ENCODE results near the gene MLEC.
"Not testable (repeated sequence)": the region's sequence is repeated elsewhere in the genome, so short reads cannot be mapped to it uniquely, and the experiment has no call there.

Gene MLEC

DNA sequence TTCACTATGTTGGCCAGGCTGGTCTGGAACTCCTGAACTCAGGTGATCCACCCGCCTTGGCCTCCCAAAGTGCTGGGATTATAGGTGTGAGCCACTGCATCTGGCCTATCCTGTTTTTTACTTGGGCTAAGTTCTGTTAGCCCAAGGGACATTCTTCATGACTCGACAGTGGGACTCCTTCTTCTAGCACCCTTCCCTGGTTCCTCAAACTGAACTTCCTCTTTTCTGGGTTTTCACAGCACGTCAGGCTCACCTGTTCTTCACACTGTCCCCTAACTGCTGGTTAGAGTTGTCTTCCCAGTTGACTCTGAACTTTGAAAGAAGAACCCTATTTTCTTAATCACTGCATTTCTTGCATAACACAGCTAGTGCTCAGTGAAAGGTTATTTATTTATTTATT is 24.1 kb upstream of the MLEC start:
- DNase-seq (ENCODE audit: low read depth), result no peak

- DNase-seq (ENCODE audit: low read depth), result no peak
Observed at GRCh38 chr12:120663741-120664140, 23.2 kb upstream of the MLEC start.

DNA sequence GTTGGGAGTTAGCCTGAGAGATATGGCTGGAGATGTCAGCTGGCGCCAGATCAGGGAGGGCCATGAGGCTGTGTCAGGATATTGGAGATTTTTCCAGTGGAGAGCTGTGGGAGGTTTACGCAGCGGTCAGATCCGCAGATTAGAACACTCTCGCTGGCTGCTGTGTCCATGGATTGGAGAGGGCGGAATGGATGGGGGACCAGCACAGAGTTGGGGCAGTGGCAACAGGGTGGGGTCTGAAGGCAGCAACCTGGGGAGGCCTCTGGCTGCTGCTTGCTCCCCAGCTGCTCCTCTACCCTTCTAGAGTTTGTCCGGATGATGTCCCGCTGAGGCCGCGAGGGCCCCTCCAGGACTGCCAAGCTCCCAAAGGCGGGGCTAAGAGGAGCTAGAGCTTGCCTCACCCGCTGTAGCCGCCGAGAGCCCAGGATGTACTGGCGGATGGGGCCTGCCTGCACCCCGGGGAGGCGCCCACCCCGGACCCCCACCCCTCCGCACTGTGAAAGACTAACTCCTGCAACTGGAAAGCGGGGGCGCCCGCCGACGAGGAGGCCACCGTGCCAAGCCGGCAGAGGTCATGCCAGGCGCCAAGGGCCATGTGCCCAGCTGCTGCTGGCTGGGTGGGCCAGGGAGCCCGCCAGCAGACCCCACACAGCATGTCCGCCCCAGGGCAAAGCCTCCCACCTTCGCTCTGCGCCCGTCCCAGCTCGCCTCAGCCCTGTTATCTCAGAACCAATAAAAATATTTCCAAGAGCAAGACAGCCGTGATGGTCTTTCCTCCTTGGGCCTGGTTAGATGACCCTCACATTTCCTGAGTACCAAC is 20.2 kb upstream of the MLEC start:
- no peak for DNase-seq (ENCODE audit: low read depth)

- no peak for DNase-seq (ENCODE audit: low read depth)
Observed at GRCh38 chr12:120668091-120668867, 18.7 kb upstream of the MLEC start.

- no peak for DNase-seq (ENCODE audit: low read depth)
Observed at GRCh38 chr12:120668868-120669840, 17.8 kb upstream of the MLEC start.

DNA sequence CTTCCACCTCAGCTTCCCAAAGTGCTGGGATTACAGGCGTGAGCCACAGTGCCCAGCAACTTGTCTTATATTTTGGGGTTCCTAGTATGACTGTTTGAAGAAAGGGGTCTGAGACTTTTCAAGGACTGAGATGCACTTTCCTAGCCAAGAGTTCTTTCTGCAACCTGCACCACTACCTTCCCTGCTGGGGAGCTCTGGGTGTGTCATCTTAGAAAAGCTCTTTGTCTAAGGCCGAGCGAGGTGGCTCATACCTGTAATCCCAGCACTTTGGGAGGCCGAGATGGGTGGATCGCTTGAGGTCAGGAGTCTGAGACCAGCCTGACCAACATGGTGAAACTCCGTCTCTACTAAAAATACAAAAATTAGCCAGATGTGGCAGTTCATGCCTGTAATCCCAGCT is 16.7 kb upstream of the MLEC start:
- not testable (repeated sequence) for DNase-seq (ENCODE audit: low read depth)

- DNase-seq (ENCODE audit: low read depth), result no peak
Observed at GRCh38 chr12:120670667-120671066, 16.3 kb upstream of the MLEC start.

GRCh38 chr12:120674097-120674636 is 12.8 kb upstream of the MLEC start:
- DNase-seq (ENCODE audit: low read depth), result no peak

DNA sequence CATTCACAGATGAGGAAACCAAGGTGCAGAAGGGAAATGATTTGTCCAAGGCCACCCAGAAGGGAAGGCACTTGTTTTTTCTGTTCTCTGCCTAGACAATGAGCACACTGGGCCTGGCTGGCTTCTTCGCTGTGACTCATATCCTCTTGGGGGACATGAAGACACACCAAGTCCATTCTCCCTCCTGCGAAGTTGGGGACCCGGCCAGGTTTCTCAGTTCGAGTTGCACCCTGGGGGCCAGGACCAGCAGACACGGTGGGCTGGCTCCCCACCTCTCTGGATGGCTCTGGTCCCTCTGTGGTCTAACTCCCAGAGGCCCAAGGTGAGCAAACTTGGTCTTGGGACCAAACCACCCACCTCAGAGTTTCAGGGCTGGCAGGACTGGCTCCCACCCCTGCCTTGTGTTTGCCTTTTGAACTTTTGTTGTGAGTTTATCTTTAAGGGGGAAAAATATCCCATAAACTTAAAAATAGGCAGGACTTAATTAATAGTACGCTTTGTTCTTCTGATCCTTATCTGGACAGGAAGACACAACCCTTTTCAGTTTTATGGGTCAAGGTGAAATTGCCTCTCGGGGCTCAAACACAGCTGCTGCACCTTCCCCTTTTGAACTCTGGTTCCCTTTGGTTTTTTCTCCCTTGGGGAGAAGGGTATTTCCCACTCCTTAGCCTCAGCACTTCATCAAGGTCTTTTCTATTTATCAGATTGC is 9.0 kb upstream of the MLEC start:
- no peak for DNase-seq (ENCODE audit: low read depth)

- DNase-seq (ENCODE audit: low read depth), result no peak
Observed at GRCh38 chr12:120678572-120678971, 8.4 kb upstream of the MLEC start.

DNA sequence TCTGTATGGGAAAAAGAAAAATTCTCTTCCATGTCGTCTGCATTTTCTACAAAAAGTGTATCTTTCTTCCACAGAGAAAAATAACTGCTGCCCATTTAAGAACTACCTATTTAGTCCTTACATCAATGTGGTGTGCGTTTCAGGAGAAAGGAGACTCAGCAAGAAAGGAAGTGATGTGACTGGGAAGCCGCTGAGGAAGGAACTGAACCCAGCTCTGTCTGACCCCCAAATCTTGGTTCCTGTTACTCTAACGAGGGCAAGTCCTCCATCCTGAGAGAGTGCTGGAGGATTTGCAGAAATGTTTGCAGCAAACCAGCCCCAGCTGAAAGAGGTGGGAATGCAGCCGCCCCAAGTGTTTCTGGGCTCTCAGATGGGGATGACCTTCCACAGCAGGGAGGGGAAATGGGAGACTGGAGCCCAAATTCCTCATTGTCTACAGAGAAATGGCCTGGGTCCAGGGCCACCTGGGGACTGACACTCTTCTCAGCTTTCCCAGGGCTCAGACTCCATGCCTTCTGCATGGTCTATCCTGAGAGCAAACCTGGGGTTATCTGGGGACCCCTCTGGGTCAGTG is 6.7 kb upstream of the MLEC start:
- DNase-seq (ENCODE audit: low read depth), result no peak

DNA sequence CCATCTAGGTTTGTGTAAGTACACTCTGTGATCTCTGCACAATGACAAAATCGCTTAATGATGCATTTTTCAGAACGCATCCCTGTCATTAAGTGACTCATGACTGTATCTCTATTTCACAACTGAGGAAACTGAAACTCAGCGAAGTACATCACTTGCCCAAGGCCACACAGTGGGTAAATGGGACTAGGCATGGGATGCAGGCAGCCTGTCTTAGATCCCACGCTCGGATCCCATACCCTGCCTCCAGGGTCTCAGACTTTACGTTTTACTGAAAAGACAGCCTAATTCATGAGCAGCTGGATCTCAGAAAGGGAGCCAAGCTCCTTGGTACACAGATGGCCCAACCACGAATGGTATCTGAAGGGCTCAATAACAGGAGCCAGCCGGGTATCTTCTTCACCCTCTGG is 2.4 kb upstream of the MLEC start:
- DNase-seq (ENCODE audit: low read depth), result no peak

DNA sequence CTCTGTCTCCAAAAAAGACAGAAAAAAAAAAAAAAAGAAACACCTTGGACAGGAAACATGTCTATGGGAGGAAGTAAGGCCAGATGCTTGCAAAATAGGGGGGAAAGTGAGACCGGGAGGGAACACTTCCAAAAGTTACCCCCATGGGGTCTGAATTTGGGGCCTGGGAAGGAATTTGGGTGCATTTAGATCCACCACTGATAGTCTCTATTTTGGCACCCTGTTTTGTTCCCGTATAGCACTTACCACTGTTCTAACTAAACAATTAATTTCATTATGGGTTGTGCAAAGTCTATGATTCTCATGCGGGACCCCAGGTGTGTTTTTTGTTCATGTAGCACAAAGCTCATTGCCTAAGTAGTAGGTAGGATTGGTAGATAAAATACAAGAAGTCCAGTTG is 1.4 kb upstream of the MLEC start:
- DNase-seq (ENCODE audit: low read depth), result no peak

GRCh38 chr12:120686151-120686689 is 729 bp upstream of the MLEC start:
- peak; percentile 95 for DNase-seq (ENCODE audit: low read depth)

DNA sequence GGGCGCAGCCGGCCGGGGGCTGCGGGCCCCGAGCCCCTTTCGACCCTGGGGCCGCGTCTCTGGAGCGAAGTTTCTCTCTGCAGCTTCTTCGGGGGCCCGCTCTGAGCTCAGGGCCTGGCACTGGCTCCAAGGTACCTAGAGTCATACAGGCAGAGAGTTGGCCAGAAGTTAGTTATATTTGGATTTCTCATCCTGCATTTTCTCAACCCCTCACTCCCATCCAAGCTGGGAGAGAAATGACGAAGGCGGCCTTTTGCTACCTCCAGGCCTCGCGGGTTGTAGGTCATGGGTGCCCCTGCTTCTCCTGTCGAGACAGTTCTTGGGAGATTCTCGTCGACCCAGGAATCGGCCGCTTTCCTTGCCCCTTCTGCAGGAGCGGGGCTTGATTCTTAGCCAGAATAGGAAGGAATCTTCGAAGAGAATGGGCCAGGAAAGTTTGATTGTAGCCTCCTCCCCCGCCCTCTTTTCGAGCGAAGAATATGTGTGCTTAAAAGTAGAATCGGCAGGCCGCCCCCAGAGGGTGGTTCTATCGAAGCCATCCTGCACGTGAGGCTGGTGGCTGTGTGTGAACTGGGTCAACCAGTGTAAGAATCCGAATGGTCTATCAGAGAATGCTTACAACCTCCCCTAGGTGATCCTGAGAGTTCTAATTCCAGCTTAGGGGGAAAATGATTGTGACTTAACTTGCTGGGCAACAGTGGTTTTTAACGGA is 785 bp downstream of the MLEC start:
- DNase-seq (ENCODE audit: low read depth), result no peak

DNA sequence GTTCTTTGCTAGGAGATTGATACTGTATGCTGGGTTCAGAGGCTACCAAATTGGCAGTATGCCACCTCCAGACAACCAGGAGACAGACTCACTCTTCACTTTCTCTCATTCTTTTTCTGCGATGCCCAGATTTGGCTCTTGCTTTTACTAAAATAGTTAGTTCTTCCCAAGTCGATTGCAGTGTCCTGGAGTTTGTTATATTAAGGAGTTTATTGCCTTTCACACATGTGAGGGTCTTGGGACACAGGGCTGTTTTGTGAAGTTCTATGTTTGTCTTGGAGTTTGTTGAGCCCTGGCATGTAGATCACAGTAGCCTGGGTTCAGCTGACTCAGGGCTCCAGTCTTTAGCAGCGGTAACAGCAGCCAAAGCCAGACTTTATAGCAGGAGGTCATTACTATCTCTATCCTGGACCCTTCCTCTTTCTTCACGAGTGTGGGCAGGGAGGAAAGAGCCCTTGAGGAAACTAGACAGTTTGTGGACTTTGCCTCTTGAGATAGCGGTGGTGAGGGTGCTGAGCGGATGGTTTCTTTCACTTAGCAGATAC is 1.6 kb downstream of the MLEC start:
- DNase-seq (ENCODE audit: low read depth), result no peak

GRCh38 chr12:120689397-120690082 is 2.6 kb downstream of the MLEC start:
- DNase-seq (ENCODE audit: low read depth), result no peak

DNA sequence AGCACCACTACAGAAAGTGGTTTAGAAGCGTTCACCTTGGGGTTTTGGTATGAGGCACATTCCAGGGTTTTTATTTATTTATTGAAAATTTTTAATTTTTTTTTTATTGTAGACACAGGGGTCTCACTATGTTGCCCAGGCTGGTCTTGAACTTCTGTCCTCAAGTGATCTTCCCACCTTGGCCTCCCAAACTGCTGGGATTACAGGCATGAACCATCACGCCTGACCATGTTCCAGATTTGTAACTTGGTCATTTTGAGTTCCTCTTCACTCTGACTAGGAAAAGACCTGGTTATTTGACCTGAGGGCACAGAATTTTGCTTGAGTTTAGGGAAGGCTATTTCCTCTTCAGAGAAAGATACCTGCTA is 3.1 kb downstream of the MLEC start:
- DNase-seq (ENCODE audit: low read depth), result no peak

GRCh38 chr12:120690978-120691377 is 4.0 kb downstream of the MLEC start:
- DNase-seq (ENCODE audit: low read depth), result no peak
